ENCODE data around the gene R3HDM2. TPM values are rescaled to one million over a fixed set of nuclear protein-coding genes. Genes with fewer than 3 reads are reported as not detected.

The R3HDM2 gene
- total and polyA plus RNA-seq, 2 of the 13 experiments (the other 11 are each of a cell fraction or from before 2014, with no cell fraction given), result 11.1 to 23.5 TPM

- TF ChIP-seq DR1 (CRISPR knock-in tag; IDR thresholded peaks at IDR 0.05) (no peak), MXD4 (CRISPR knock-in tag; IDR thresholded peaks at IDR 0.05) (0 out of 2 replicates have a peak, but pooled peaks have one; percentile 57), ZNF619 (CRISPR knock-in tag; IDR thresholded peaks at IDR 0.05) (no peak), REXO4 (CRISPR knock-in tag; IDR thresholded peaks at IDR 0.05; ENCODE audit: borderline replicate concordance) (no peak), GZF1 (CRISPR knock-in tag; IDR thresholded peaks at IDR 0.05) (no peak), HDAC2 (CRISPR knock-in tag; IDR thresholded peaks at IDR 0.05) (peak; percentile 54; the same call in 1 of the 2 replicates), RELA (CRISPR knock-in tag; IDR thresholded peaks at IDR 0.05) (no peak), GTF3A (CRISPR knock-in tag; conservative IDR thresholded peaks at IDR 0.05) (no peak), REST (IDR thresholded peaks at IDR 0.05; ENCODE audit: borderline replicate concordance in 1 of 2, low read depth in 1 of 2, low read length in 2 of 2) (no peak), JUN (CRISPR knock-in tag; IDR thresholded peaks at IDR 0.05) (no peak), TFE3 (CRISPR knock-in tag; IDR thresholded peaks at IDR 0.05) (no peak), ZNF354B (CRISPR knock-in tag; IDR thresholded peaks at IDR 0.05) (0 out of 2 replicates have a peak, but pooled peaks have one; percentile 34), ZNF337 (CRISPR knock-in tag; IDR thresholded peaks at IDR 0.05; ENCODE audit: borderline replicate concordance, low read depth) (no peak), IRX3 (CRISPR knock-in tag; IDR thresholded peaks at IDR 0.05; ENCODE audit: borderline replicate concordance, low read depth) (no peak), MBNL3 (CRISPR knock-in tag; conservative IDR thresholded peaks at IDR 0.05) (no peak), ATF5 (CRISPR knock-in tag; IDR thresholded peaks at IDR 0.05; ENCODE audit: low read depth) (no peak), ZBTB34 (CRISPR knock-in tag; IDR thresholded peaks at IDR 0.05) (no peak), ZNF776 (CRISPR knock-in tag; IDR thresholded peaks at IDR 0.05) (0 out of 2 replicates have a peak, but pooled peaks have one; percentile 57), RCOR2 (CRISPR knock-in tag; IDR thresholded peaks at IDR 0.05) (no peak), ZNF83 (CRISPR knock-in tag; IDR thresholded peaks at IDR 0.05; ENCODE audit: borderline replicate concordance) (no peak), ZGPAT (CRISPR knock-in tag; IDR thresholded peaks at IDR 0.05) (no peak), RFXAP (CRISPR knock-in tag; IDR thresholded peaks at IDR 0.05; ENCODE audit: borderline replicate concordance) (peak; percentile 60; the same call in 1 of the 2 replicates)
These were observed 25.4 kb upstream of the R3HDM2 start (continued) for GRCh38 chr12:57456145-57456700.
